Measurements from ENCODE around the gene FLT3.
"Not testable (repeated sequence)": the region's sequence is repeated elsewhere in the genome, so short reads cannot be mapped to it uniquely, and the experiment has no call there.

The FLT3 gene

GRCh38 chr13:28044608-28045007 lies 55.8 kb downstream of the FLT3 start:
- DNase-seq (ENCODE audit: low read depth): no peak

GRCh38 chr13:28043224-28043623 lies 57.2 kb downstream of the FLT3 start:
- no peak for DNase-seq (ENCODE audit: low read depth)

- no peak for DNase-seq (ENCODE audit: low read depth)
Measured at GRCh38 chr13:28041501-28041900, 58.9 kb downstream of the FLT3 start.

- DNase-seq (ENCODE audit: low read depth): no peak
Measured at GRCh38 chr13:28041031-28041461, 59.3 kb downstream of the FLT3 start.

GRCh38 chr13:28037399-28037798 lies 63.0 kb downstream of the FLT3 start:
- DNase-seq (ENCODE audit: low read depth): no peak

- DNase-seq (ENCODE audit: low read depth): no peak
Measured at GRCh38 chr13:28035146-28035782, 65.1 kb downstream of the FLT3 start.

- no peak for DNase-seq (ENCODE audit: low read depth)
Measured at GRCh38 chr13:28033894-28034655, 66.3 kb downstream of the FLT3 start.

GRCh38 chr13:28032438-28032837 lies 67.9 kb downstream of the FLT3 start:
- not testable (repeated sequence) for DNase-seq (ENCODE audit: low read depth)

GRCh38 chr13:28031896-28032288 lies 68.5 kb downstream of the FLT3 start:
- DNase-seq (ENCODE audit: low read depth): no peak

- DNase-seq (ENCODE audit: low read depth): no peak
Measured at GRCh38 chr13:28031220-28031895, 69.0 kb downstream of the FLT3 start.

- DNase-seq (ENCODE audit: low read depth): no peak
Measured at GRCh38 chr13:28027607-28028364, 72.6 kb downstream of the FLT3 start.

- no peak for DNase-seq (ENCODE audit: low read depth)
Measured at GRCh38 chr13:28027071-28027470, 73.3 kb downstream of the FLT3 start.

- DNase-seq (ENCODE audit: low read depth): no peak
Measured at GRCh38 chr13:28026508-28026907, 73.9 kb downstream of the FLT3 start.

- no peak for DNase-seq (ENCODE audit: low read depth)
Measured at GRCh38 chr13:28022848-28023518, 77.4 kb downstream of the FLT3 start.

- DNase-seq (ENCODE audit: low read depth): no peak
Measured at GRCh38 chr13:28014301-28014700, 86.1 kb downstream of the FLT3 start.

GRCh38 chr13:28013482-28013881 lies 86.9 kb downstream of the FLT3 start:
- no peak for DNase-seq (ENCODE audit: low read depth)

GRCh38 chr13:28012896-28013295 lies 87.5 kb downstream of the FLT3 start:
- DNase-seq (ENCODE audit: low read depth): no peak

- DNase-seq (ENCODE audit: low read depth): no peak
Measured at GRCh38 chr13:28012383-28012782, 88.0 kb downstream of the FLT3 start.

- no peak for DNase-seq (ENCODE audit: low read depth)
Measured at GRCh38 chr13:28010046-28010445, 90.3 kb downstream of the FLT3 start.

GRCh38 chr13:28005016-28005415 lies 95.4 kb downstream of the FLT3 start:
- not testable (repeated sequence) for DNase-seq (ENCODE audit: low read depth)

- DNase-seq (ENCODE audit: low read depth): no peak
Measured at GRCh38 chr13:28002886-28003698, 97.3 kb downstream of the FLT3 start.
